Measurements from ENCODE around the gene ZMYND10. TPM values are rescaled to one million over a fixed set of nuclear protein-coding genes. Genes with fewer than 3 reads are reported as not detected.

The ZMYND10 gene
- total and polyA plus RNA-seq, 8 donors, result 0.35 to 8.3 (median 1.3) TPM

DNA sequence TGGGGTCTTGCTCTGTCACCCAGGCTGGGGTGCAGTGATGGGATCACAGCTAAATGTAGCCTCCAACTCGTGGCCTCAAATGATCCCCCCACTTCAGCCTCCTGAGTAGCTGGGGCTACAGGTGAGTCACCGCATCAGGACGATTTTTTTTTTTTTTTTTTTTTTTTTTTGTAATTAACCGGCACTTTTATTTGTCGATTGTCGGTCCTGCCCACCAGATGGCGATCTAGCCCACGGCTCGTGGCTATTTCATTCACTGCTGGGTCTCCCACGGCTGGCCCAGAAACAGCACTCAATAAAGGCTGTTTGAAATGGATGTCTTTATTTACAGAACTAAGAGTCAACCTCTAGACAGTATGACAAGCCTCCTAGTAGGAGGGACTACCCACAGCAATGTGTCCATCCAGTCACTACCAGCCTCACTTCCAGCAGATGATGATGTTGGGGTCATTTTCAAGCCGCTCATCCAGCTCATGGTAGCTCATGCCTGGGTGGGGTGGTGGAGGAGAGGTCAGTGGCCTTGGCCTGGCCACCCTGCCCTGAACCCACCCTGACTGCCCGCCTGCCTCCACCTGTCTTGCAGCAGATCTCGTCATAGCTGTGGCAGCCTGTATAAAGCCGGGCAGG, 1.8 kb upstream of the ZMYND10 start:
- H3K27ac ChIP-seq, result no peak overlapping the region
- FAIRE-seq, result peak; percentile 37

DNA sequence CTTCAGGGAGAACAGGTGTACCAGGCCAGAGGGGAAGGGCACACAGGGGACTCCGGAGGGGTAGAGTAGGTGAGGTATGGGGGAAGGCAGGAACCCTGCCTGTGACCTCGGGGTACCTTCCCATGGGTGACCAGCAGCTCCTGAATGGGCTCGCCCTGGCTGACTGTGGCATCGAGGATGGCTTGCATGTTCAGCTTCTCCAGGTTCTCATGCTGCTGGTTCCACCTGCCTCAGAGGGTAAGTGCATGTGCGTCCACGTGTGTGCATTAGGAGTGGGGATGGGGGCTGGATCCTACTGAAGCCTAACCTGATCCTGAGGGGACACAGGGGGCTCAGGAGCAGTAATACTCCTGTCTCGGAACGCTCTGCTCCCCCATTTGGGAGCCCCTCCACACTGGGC, 524 bp downstream of the ZMYND10 start:
- Histone ChIP-seq H3K4me1 (peaks cover 0 to 12% (median 7%) of the 10 kb centered on the region in 3 donors), H3K9me3 (no peaks in the 10 kb centered on the region), H3K36me3 (peaks cover 0 to 9% (median 0%) of the 10 kb centered on the region in 3 donors), H3K27me3 (no peaks in the 10 kb centered on the region), H3K27ac (no peak overlapping the region), H3K4me3 (peak overlapping the region in 2 of 4 donors; percentile 14 to 27)
- DNase-seq (no peak), ATAC-seq (no peak), FAIRE-seq (no peak)
- intact Hi-C loops (cut with DNase I), result loop anchor here in 2 of 3 donors (5.0 to 10.0 kb wide), 2 partner anchors 197 to 210 kb away; no protein-coding TSS in a partner anchor
- TF ChIP-seq, protein P1, sequence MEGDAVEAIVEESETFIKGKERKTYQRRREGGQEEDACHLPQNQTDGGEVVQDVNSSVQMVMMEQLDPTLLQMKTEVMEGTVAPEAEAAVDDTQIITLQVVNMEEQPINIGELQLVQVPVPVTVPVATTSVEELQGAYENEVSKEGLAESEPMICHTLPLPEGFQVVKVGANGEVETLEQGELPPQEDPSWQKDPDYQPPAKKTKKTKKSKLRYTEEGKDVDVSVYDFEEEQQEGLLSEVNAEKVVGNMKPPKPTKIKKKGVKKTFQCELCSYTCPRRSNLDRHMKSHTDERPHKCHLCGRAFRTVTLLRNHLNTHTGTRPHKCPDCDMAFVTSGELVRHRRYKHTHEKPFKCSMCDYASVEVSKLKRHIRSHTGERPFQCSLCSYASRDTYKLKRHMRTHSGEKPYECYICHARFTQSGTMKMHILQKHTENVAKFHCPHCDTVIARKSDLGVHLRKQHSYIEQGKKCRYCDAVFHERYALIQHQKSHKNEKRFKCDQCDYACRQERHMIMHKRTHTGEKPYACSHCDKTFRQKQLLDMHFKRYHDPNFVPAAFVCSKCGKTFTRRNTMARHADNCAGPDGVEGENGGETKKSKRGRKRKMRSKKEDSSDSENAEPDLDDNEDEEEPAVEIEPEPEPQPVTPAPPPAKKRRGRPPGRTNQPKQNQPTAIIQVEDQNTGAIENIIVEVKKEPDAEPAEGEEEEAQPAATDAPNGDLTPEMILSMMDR (IDR thresholded peaks at IDR 0.05), result no peak
- WGBS, 2 donors, result 75 to 86% methylated on average over 8 of the region's 8 CpGs

More for the DNA sequence above, 1.8 kb upstream of the ZMYND10 start:
- Histone ChIP-seq H3K4me3 (no peak overlapping the region), H3K36me3 (peaks cover 0 to 9% (median 0%) of the 10 kb centered on the region in 3 donors), H3K4me1 (peaks cover 0 to 22% (median 7%) of the 10 kb centered on the region in 3 donors), H3K9me3 (no peaks in the 10 kb centered on the region), H3K27me3 (no peaks in the 10 kb centered on the region)
- ATAC-seq (peak in 3 of 4 donors; percentile 7 to 15 (median 12)), DNase-seq (peak in 4 of 6 donors; percentile 70 to 84 (median 80))
- whole genome bisulfite sequencing, 2 donors, result 26 to 30% methylated on average over 12 to 14 of the region's 14 CpGs
- TF ChIP-seq, protein P1 (IDR thresholded peaks at IDR 0.05), result peak; percentile 25 to 49 (median 36)
- intact Hi-C loops (cut with DNase I), result loop anchor here in 2 of 3 donors (5.0 to 10.0 kb wide), 2 partner anchors 195 to 208 kb away; no protein-coding TSS in a partner anchor

DNA sequence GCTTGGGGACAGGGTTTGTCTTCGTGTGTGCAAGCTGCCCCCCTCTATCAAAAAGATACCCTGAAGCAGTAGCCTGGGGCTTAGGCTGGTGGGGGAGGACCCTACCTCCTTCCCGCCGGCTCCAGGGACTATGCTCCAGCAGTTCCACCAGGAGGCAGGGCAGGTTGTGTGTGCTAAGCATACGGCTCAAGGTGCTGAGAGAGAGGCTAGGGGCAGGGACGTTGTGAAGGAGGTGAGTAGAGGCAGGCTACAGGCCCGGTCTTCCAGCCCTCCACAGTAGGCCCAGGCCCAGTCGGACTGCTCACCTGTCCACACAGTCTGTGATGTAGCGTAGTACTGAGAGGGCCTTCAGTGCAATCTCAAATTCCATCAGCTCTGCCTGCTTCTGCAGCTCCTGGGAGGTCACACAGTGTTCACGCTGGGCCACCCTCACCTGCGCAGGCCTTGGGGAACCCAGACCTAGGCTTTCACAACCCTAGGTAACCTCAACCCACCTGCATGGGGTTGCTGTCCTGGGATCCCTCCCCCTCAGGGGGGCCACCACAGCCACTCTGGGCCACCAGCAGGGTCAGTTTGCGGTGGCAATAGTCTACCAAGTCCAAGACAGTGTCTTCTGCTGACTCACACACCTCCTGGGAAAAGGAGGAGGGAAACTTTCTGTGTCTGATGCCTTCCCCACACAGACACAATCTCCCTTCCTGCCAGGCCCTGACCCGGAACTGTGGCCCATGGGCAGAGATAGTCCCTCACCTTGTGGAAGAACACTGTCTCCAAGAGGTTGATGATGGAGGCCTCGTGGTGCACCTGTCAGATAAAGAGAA, 2.5 kb downstream of the ZMYND10 start:
- peaks cover 0 to 7% (median 0%) of the 10 kb centered on the region in 3 donors for H3K36me3 ChIP-seq
- no peak overlapping the region for H3K4me3 ChIP-seq
- peaks cover 0 to 10% (median 7%) of the 10 kb centered on the region in 3 donors for H3K4me1 ChIP-seq
- no peaks in the 10 kb centered on the region for H3K27me3 ChIP-seq
- DNase-seq (no peak), FAIRE-seq (no peak), ATAC-seq (no peak)
- TF ChIP-seq, protein P1 (IDR thresholded peaks at IDR 0.05), result no peak
- intact Hi-C loops (cut with DNase I), result loop anchor here in 1 of 3 donors (10.0 kb wide), 1 partner anchor 212 kb away; no protein-coding TSS in a partner anchor
- no peaks in the 10 kb centered on the region for H3K9me3 ChIP-seq
- 83 to 85% methylated on average over 13 of the region's 13 CpGs for WGBS, 2 donors
- H3K27ac ChIP-seq, result no peak overlapping the region

DNA sequence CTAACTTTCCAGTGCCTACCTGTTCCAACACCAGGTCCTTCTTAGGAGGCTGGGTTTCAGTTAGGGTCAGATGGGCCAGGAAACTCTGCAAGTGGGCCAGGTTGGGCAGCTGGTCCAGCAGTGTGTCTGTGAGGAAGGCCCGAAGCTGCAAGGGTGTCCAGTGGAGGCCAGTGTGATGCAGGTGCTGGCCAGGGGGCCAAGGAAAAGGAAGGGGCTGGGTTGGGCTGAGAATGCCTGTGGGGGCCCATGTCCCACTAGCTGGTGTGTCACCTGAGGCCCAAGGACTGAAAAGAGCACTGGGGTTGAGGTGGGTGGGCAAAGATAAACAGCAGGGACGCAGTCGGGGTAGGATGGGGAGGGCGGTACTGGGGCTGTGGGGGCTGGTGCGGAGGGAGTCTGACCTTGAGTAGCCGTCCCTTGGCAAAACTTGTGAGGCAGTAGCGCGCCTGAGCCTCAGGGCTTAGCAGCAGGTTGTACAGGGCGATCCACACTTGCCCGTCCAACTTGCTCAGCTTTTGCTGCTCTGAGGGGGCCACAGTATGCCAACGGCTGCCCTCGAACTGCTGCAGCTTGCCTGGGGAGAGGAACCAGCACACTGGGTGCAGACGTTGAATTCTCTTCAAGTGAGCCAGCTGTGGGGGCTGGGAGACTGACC, 3.4 kb downstream of the ZMYND10 start:
- Histone ChIP-seq H3K27ac (no peak overlapping the region), H3K9me3 (no peaks in the 10 kb centered on the region), H3K36me3 (no peaks in the 10 kb centered on the region), H3K27me3 (no peaks in the 10 kb centered on the region), H3K4me1 (peaks cover 0 to 11% (median 9%) of the 10 kb centered on the region in 3 donors), H3K4me3 (no peak overlapping the region)
- FAIRE-seq (no peak), ATAC-seq (no peak), DNase-seq (no peak)
- WGBS, 2 donors, result 89 to 91% methylated on average over 13 of the region's 13 CpGs
- intact Hi-C loops (cut with DNase I), result loop anchor here in 1 of 3 donors (10.0 kb wide), 1 partner anchor 213 kb away; no protein-coding TSS in a partner anchor
- TF ChIP-seq, protein P1 (IDR thresholded peaks at IDR 0.05), result no peak

All from pancreas (tissue), 10 donors.